Left colon (tissue), 2 donors: ENCODE data around the gene CLEC6A. TPM values are rescaled to one million over a fixed set of nuclear protein-coding genes. Genes with fewer than 3 reads are reported as not detected.
"Not testable (repeated sequence)": the region's sequence is repeated elsewhere in the genome, so short reads cannot be mapped to it uniquely, and the experiment has no call there.

Experiments
- ATAC-seq: fragments of 200-7000 bp; cut with Tn5 transposase; one replicate; pipeline ENCODE4 v1.9.1; 2020; ENCODE audit warnings: mild to moderate bottlenecking, moderate library complexity
- DNase-seq, 2 donors: peaks; one replicate each; pipeline ENCODE4 v3.0.0-alpha.2; 2020
- intact Hi-C, 2 donors: fragments of 100-400 bp; cut with DNase I in 1 of 2; cut with micrococcal nuclease in 1 of 2; formaldehyde crosslinking; loops; one replicate each; pipeline versions ENCODE4 v1.11.2 to v1.14.0; 2022; cut with DNase I, micrococcal nuclease
- long read RNA-seq: library from polyadenylated mRNA; unstranded; transcript quantifications from one replicate; pipeline ENCODE4 v2.0.0, GENCODE V29; 2021
- total RNA-seq, 2 donors: library from RNA; stranded (reverse); fragmentation: NEBNext Ultra II Directional; extraction: Animal tissue kit (Norgen Biotek cat#: 25700); gene quantifications; one replicate each; pipeline ENCODE4 v1.2.1, GENCODE V29; 2021
- donor health status: DM: no; HTN: no; CAD: no.
- donor health status: DM: yes; HTN: yes; CAD: no.

The CLEC6A gene
- not detected for total RNA-seq
- long read RNA-seq: 0 reads

- DNase-seq: no peak
- ATAC-seq: no peak
- intact Hi-C loops: no loop called here
These were observed at the start of gene CLEC6A for GRCh38 chr12:8455727-8456360. CLEC6A (plus strand) TSS chr12:8455962; CDS start chr12:8456112, 150 bp downstream.

GRCh38 chr12:8419576-8419975 is 36.2 kb upstream of the CLEC6A start:
- ATAC-seq, DNase-seq, intact Hi-C loops: not testable (repeated sequence)

GRCh38 chr12:8420506-8420905 is 35.3 kb upstream of the CLEC6A start:
- intact Hi-C loops: no loop called here
- no peak for DNase-seq

GRCh38 chr12:8444536-8445278 is 11.1 kb upstream of the CLEC6A start:
- DNase-seq, ATAC-seq, intact Hi-C loops: not testable (repeated sequence)

More at GRCh38 chr12:8420506-8420905, 35.3 kb upstream of the CLEC6A start:
- no peak for ATAC-seq

GRCh38 chr12:8445731-8446130 is 10.0 kb upstream of the CLEC6A start:
- intact Hi-C loops: no loop called here
- ATAC-seq (no peak), DNase-seq (no peak)

GRCh38 chr12:8446642-8447547 is 8.9 kb upstream of the CLEC6A start:
- DNase-seq (no peak), ATAC-seq (no peak)
- intact Hi-C loops: no loop called here

GRCh38 chr12:8449355-8449859 is 6.4 kb upstream of the CLEC6A start:
- no peak for DNase-seq

GRCh38 chr12:8452036-8452435 is 3.7 kb upstream of the CLEC6A start:
- no peak for ATAC-seq
- DNase-seq: no peak
- intact Hi-C loops: no loop called here

More at GRCh38 chr12:8449355-8449859, 6.4 kb upstream of the CLEC6A start:
- ATAC-seq: no peak
- intact Hi-C loops: no loop called here

GRCh38 chr12:8453021-8453513 is 2.7 kb upstream of the CLEC6A start:
- intact Hi-C loops: no loop called here
- no peak for DNase-seq
- no peak for ATAC-seq

GRCh38 chr12:8453796-8454195 is 2.0 kb upstream of the CLEC6A start:
- DNase-seq (no peak), ATAC-seq (no peak)
- intact Hi-C loops: no loop called here

GRCh38 chr12:8455271-8455670 is 491 bp upstream of the CLEC6A start:
- no peak for ATAC-seq
- intact Hi-C loops: no loop called here
- no peak for DNase-seq

GRCh38 chr12:8461426-8461825 is 5.7 kb downstream of the CLEC6A start:
- no peak for DNase-seq
- no peak for ATAC-seq
- intact Hi-C loops: no loop called here

- intact Hi-C loops: no loop called here
- no peak for ATAC-seq
- DNase-seq: no peak
These were observed 9.7 kb downstream of the CLEC6A start for GRCh38 chr12:8465301-8465996.

- no peak for DNase-seq
- no peak for ATAC-seq
- intact Hi-C loops: no loop called here
These were observed 10.5 kb downstream of the CLEC6A start for GRCh38 chr12:8466241-8466640.

- DNase-seq (no peak), ATAC-seq (no peak)
- intact Hi-C loops: no loop called here
These were observed 15.3 kb downstream of the CLEC6A start for GRCh38 chr12:8471090-8471489.

GRCh38 chr12:8475508-8476203 is 19.9 kb downstream of the CLEC6A start:
- intact Hi-C loops: no loop called here
- DNase-seq: no peak
- ATAC-seq: no peak

- ATAC-seq: no peak
- DNase-seq: no peak
- intact Hi-C loops: no loop called here
These were observed 26.9 kb downstream of the CLEC6A start for GRCh38 chr12:8482571-8483061.

- ATAC-seq (no peak), DNase-seq (no peak)
- intact Hi-C loops: no loop called here
These were observed 27.3 kb downstream of the CLEC6A start for GRCh38 chr12:8483079-8483478.
